Astrocyte (in vitro differentiated cells and primary cell): Measurements from ENCODE around the gene QSER1.

Experiments
- CTCF ChIP-seq: IDR thresholded peaks from 2 replicates; pipeline ENCODE4 v1.5.1; 2011; ENCODE audit warnings: low read depth, mild to moderate bottlenecking, inconsistent platforms, low read length, moderate library complexity; ENCODE audit not compliant: insufficient read depth
- EZH2 ChIP-seq: IDR thresholded peaks from 2 replicates; pipeline ENCODE4 v1.6.1; 2012; ENCODE audit warnings: mild to moderate bottlenecking, low read length, inconsistent platforms; ENCODE audit not compliant: insufficient read depth

- TF ChIP-seq CTCF (no peak), EZH2 (no peak)
These were observed 935 bp downstream of the QSER1 start for GRCh38 chr11:32893343-32894148.
